KBM-7 (cell line): ENCODE results near the gene ARPC3.
A peak's percentile ranks its signal among the peaks of the same experiment; 100 is the strongest.
"Not testable (repeated sequence)": the region's sequence is repeated elsewhere in the genome, so short reads cannot be mapped to it uniquely, and the experiment has no call there.

Experiments used
- DNase-seq: peaks from one replicate; pipeline ENCODE4 v3.0.0-alpha.2; 2015
- in situ Hi-C: fragments of 300-500 bp; cut with MboI; formaldehyde crosslinking; loops from 2 replicates; pipeline ENCODE4 v1.14.3; 2020; ENCODE audit warnings: low sequenced_read_pairs, low pct_unique_long_range_greater_than_20kb, mixed read lengths

The ARPC3 gene

DNA sequence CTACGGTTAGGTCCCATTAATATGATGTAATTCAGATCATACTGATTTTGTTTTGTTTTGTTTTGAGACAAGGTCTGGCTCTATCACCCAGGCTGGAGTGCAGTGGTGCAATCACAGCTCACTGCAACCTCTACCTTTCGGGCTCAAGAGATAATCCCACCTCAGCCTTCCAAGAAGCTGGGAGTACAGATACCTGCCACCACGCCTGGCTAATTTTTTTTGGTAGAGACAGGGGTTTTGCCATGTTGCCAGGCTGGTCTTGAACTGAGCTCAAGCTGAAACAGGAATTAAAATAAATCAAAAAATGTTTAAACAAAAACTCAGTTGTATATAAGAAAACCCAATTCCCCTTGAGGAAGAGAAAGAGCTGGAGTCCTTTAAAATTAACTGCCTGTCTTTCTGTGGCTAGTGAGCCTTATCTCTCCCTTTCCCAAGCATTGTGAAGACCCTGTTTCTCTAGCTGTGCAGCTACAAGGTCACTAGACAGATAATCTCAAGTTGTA lies 28.9 kb downstream of the ARPC3 start:
- in situ Hi-C loops = no loop called here
- no peak for DNase-seq

DNA sequence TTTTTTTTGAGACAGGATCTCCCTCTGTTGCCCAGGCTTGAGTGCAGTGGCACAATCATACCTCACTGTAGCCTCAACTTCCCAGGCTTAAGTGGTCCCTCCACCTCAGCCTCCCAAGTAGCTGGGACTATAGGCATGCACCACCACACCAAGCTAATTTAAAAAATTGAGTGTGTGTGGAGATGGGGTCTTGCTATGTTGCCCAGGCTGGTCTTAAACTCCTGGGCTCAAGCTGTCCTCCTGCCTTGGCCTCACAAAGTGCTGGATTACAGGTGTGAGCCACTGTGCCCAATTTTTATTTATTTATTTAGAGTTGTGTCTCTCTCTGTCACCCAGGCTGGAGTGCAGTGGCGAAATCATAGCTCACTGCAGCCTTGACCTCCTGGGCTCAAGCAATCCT lies 29.5 kb downstream of the ARPC3 start:
- DNase-seq, in situ Hi-C loops: not testable (repeated sequence)

DNA sequence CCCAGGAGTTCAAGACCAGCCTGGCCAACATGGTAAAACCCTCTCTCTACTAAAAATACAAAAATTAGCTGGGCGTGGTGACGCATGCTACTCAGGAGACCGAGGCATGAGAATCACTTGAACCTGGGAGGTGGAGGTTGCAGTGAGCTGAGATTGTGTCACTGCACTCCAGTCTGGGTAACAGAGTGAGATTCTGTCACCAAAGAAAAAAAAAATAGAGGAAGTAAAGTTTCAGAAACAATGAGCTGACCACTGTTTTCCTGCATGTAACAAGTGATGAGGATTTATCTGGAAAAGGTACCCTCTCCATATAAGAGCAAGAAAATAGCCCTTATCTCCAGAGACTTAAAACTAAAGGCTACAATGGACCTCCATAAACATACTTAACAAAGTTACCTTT lies 33.0 kb downstream of the ARPC3 start:
- DNase-seq = peak; percentile 70
- in situ Hi-C loops = not testable (repeated sequence)

DNA sequence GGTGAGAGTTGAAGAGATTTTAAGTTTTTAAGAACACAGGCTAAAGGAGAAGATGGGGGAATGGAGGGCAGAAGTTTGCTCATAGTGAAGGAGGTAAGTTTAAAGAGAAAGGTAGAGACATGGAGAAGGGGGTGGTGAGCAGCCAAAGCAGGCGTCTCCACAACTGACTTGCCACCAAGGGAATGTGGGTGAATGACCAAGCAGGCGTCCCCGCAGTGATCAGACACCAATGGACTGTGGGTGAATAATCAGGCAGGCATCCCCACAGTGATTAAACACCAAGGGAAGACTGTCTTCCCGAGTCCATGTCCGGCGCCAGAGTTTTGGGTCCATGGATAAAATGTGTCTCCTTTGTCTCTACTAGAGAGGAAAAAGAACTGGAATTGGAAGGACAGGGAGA lies 40.1 kb downstream of the ARPC3 start:
- in situ Hi-C loops, DNase-seq: not testable (repeated sequence)

- in situ Hi-C loops, DNase-seq: not testable (repeated sequence)
Measured at GRCh38 chr12:110405126-110405662, 44.9 kb downstream of the ARPC3 start.

DNA sequence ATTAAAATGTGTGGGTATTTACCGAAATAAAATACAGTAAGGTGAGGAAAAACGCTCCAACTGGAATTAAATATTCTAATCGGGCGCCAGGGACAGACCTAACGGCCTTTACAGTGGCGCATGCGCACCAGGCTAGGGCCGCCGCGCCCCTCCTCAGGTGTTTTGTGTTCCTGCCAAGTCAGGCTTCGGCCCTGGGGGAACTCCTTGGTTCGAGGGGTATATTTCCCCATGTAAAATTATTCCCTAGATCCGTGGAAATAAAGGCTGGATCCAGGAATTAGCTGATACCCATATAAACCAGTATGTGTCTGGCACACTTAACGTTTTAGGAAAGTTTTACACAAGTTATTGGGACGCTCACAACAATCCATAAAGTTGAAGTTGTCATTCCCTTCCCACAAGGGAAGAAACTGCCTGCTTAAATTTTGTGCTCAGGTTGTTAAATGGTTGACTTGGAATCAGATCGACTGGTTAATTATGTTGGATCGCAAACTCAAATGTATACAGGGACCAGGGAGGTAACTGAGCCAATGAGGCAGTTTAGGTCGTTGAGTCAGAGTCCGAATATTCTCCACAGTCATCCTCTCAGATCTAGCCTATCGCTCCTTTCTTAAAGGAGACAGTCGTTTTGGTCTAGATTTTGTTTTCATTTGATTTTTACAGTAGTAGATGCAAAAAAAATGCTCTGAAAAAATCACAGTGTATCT lies 46.0 kb downstream of the ARPC3 start:
- no peak for DNase-seq
- in situ Hi-C loops = no loop called here

DNA sequence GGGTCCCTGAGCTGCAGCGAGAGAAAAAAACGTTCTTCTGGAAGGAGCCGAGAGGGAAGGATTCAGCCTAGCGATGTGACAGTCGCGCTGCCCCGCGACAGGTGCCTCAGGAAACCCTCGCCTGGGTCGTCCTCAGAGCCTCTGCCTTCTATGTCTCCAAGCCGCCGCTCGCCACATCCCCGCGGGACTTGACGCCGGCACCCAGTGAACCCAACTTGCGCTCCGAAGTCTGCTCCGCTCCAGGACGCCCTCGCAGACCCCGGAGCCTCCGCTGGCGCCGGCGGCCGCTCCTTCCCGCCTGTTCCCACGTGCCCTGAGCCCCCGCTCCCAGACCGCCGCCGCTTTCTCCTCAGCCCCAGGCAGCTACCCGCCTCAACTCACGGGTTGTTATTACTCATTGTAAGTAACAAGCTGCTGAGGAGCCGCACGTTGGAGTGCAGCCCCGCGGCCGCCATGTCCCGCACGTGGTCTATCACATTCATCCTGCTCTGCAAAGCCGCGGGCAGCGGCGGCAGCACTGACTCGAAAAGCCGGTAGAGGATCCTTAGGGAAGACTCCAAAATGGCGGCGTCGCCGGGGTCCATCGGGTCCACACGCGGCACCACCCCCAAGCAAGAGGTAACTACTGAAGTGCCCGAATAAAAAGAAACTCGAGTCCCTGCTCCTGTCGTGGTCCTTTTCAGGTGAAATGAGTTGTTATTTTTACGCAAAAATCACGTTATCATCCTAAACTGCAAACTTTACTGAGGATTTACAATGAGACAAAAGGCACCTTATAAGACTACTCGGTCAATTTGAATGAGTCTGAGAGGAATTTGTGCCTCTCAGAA lies 46.8 kb downstream of the ARPC3 start, which contains the start of gene ANAPC7:
TSS of gene ANAPC7 (minus strand) at position 563 of the 830 bp plus-strand sequence. CDS start at position 482, 81 bp downstream.
- peak; percentile 92 for DNase-seq
- in situ Hi-C loops = no loop called here
